Subcutaneous adipose tissue (tissue), 4 donors: ENCODE measurements around the gene EGR2. TPM values are rescaled to one million over a fixed set of nuclear protein-coding genes. Genes with fewer than 3 reads are reported as not detected.

Source experiments
- CTCF ChIP-seq: fragments of 450-650 bp; IDR thresholded peaks from one replicate; pipeline ENCODE4 v1.5.1; 2016; ENCODE audit warnings: low read depth, mild to moderate bottlenecking, control low read depth, antibody characterized with exemption, moderate library complexity
- total RNA-seq, 4 donors: library from RNA; depleted of rRNA; stranded (reverse); fragments of >200 nt; gene quantifications; one replicate each; pipeline ENCODE4 v1.1.0, GENCODE V29; 2016

Gene EGR2
- total RNA-seq, 4 donors from 2014 or later: 0.38 to 5.6 (median 0.98) TPM; not detected in 1

- TF ChIP-seq CTCF: no peak
Measured at GRCh38 chr10:62839590-62839989, 23.4 kb upstream of the EGR2 start.

GRCh38 chr10:62831346-62831745, 15.2 kb upstream of the EGR2 start:
- TF ChIP-seq CTCF: no peak

- TF ChIP-seq CTCF: no peak
Measured at GRCh38 chr10:62830679-62831078, 14.5 kb upstream of the EGR2 start.

- TF ChIP-seq CTCF: no peak
Measured at GRCh38 chr10:62829622-62830021, 13.5 kb upstream of the EGR2 start.

- TF ChIP-seq CTCF: no peak
Measured at GRCh38 chr10:62826273-62826672, 10.1 kb upstream of the EGR2 start.

- no peak for TF ChIP-seq CTCF
Measured at GRCh38 chr10:62820586-62820985, 4.4 kb upstream of the EGR2 start.

- TF ChIP-seq CTCF: no peak
Measured at GRCh38 chr10:62819141-62819920, 3.2 kb upstream of the EGR2 start.
